GM23248 (cell line): ENCODE data around the gene GAB3. TPM values are rescaled to one million over a fixed set of nuclear protein-coding genes. Genes with fewer than 3 reads are reported as not detected.
"Not testable (repeated sequence)": the region's sequence is repeated elsewhere in the genome, so short reads cannot be mapped to it uniquely, and the experiment has no call there.

Source experiments
- DNase-seq: peaks from one replicate; pipeline ENCODE4 v3.0.0-alpha.2; 2015
- H2AFZ ChIP-seq: fragments of 200-600 bp; sonication (generic); 2 replicates; pipeline ENCODE4 v1.6.1; 2016; ENCODE audit warnings: antibody characterized with exemption
- H3F3A ChIP-seq: fragments of 200-600 bp; sonication (generic); 2 replicates; pipeline ENCODE4 v1.6.1; 2016; ENCODE audit warnings: mild to moderate bottlenecking, antibody characterized with exemption, mixed run types; ENCODE audit not compliant: insufficient read depth
- H3K27ac ChIP-seq: fragments of 200-600 bp; sonication (generic); 2 replicates; pipeline ENCODE4 v1.5.1; 2016; ENCODE audit warnings: mild to moderate bottlenecking
- H3K27me3 ChIP-seq: fragments of 200-600 bp; sonication (generic); replicated peaks from 2 replicates; pipeline ENCODE4 v1.6.1; 2016; ENCODE audit warnings: mild to moderate bottlenecking; ENCODE audit not compliant: insufficient read depth
- H3K36me3 ChIP-seq: fragments of 200-600 bp; sonication (generic); 2 replicates; pipeline ENCODE4 v1.6.1; 2016; ENCODE audit warnings: low read depth, mild to moderate bottlenecking
- H3K4me1 ChIP-seq: fragments of 200-600 bp; sonication (generic); 2 replicates; pipeline ENCODE4 v1.6.1; 2016; ENCODE audit warnings: mild to moderate bottlenecking; ENCODE audit not compliant: insufficient read depth
- H3K4me2 ChIP-seq: fragments of 200-600 bp; sonication (generic); one replicate; pipeline ENCODE4 v1.6.1; 2016; ENCODE audit warnings: mild to moderate bottlenecking; ENCODE audit not compliant: unreplicated experiment
- H3K4me3 ChIP-seq: fragments of 200-600 bp; sonication (generic); 2 replicates; pipeline ENCODE4 v1.5.1; 2016; ENCODE audit warnings: mild to moderate bottlenecking
- H3K79me2 ChIP-seq: fragments of 200-600 bp; sonication (generic); 2 replicates; pipeline ENCODE4 v1.6.1; 2016; ENCODE audit warnings: mild to moderate bottlenecking; ENCODE audit not compliant: insufficient read depth
- H3K9ac ChIP-seq: fragments of 200-600 bp; sonication (generic); 2 replicates; pipeline ENCODE4 v1.6.1; 2016; ENCODE audit warnings: mild to moderate bottlenecking
- H3K9me2 ChIP-seq: fragments of 200-600 bp; sonication (generic); 2 replicates; pipeline ENCODE4 v1.6.1; 2016; ENCODE audit warnings: mixed run types, mild to moderate bottlenecking, moderate library complexity; ENCODE audit not compliant: insufficient read depth
- H3K9me3 ChIP-seq: fragments of 200-600 bp; sonication (generic); one replicate; pipeline ENCODE4 v1.6.1; 2017; ENCODE audit warnings: low read depth
- H4K20me1 ChIP-seq: fragments of 200-600 bp; sonication (generic); 2 replicates; pipeline ENCODE4 v1.6.0; 2016; ENCODE audit not compliant: insufficient read depth
- EZH2 ChIP-seq: fragments of 200-600 bp; sonication (generic); IDR thresholded peaks from 2 replicates; pipeline ENCODE4 v1.6.1; 2018; ENCODE audit warnings: antibody characterized with exemption, mild to moderate bottlenecking; ENCODE audit not compliant: insufficient read depth, poor library complexity, severe bottlenecking
- EZH2phosphoT487 ChIP-seq: fragments of 200-600 bp; sonication (generic); IDR thresholded peaks from 2 replicates; pipeline ENCODE4 v1.6.1; 2018; ENCODE audit warnings: antibody characterized with exemption, moderate library complexity, mild to moderate bottlenecking, low read depth; ENCODE audit not compliant: insufficient read depth
- WGBS, 2 experiments: methylation state at CpG; one replicate each; pipeline ENCODE4 v1.1.6; 2015 to 2017; ENCODE audit warnings: low lambda C conversion rate in 2 of 2, low coverage in 1 of 2; ENCODE audit errors: missing lambda C conversion rate in 2 of 2; 5-methylcytosine and 5-hydroxymethylcytosine counted together
- in situ Hi-C: fragments of 300-500 bp; cut with MboI; formaldehyde crosslinking; loops from 2 replicates; pipeline ENCODE4 v1.15.0; 2020
- polyA plus RNA-seq: library from polyadenylated mRNA; unstranded; fragments of >200 nt; fragmentation: Nextera tagmentation; extraction: Ambion mirVana; gene quantifications from 2 replicates; pipeline ENCODE4 v1.2.1, GENCODE V29; 2016
- total RNA-seq: library from RNA; depleted of rRNA; stranded (reverse); fragments of >200 nt; shearing (Covaris generic); gene quantifications from 2 replicates; pipeline ENCODE4 v1.2.3, GENCODE V29; 2014

The GAB3 gene
- total and polyA plus RNA-seq, 2 experiments from 2014 or later: 0.76 to 1.0 TPM

DNA sequence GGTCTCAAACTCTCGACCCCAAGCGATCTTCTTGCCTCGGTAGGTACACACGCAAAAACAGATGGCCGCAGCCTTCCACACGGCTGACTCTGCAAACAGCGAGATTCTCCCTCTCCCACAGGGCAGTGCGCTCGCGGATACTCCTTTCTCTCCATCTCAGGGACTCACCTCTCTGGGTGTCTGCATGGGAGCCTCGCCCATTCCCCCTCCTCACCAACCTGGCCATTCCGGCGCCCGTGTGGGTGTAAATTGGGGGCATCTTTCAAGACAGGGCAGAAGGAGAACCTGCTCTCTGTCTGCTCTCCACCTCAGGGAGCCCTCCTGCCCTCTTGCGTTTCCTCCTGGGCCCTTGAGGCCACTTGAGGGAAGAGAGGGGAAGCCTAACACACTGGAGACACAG is 101.9 kb downstream of the GAB3 start:
- H3K27me3 ChIP-seq: no peaks in the 10 kb centered on the region
- TF ChIP-seq EZH2phosphoT487: no peak
- no peak for TF ChIP-seq EZH2
- H3K9me2 ChIP-seq: no peaks in the 10 kb centered on the region
- H3K9ac ChIP-seq: no peak overlapping the region
- H3K4me2 ChIP-seq: no peak overlapping the region
- 71 to 85% methylated on average over 9 to 15 of the region's 15 CpGs for WGBS, 2 experiments
- H4K20me1 ChIP-seq: no peaks in the 10 kb centered on the region
- no peaks in the 10 kb centered on the region for H3F3A ChIP-seq
- in situ Hi-C loops: no loop called here
- no peaks in the 10 kb centered on the region for H3K9me3 ChIP-seq
- H3K4me1 ChIP-seq: no peaks in the 10 kb centered on the region
- no peaks in the 10 kb centered on the region for H3K79me2 ChIP-seq
- no peak overlapping the region for H2AFZ ChIP-seq
- no peak overlapping the region for H3K27ac ChIP-seq
- no peaks in the 10 kb centered on the region for H3K36me3 ChIP-seq
- no peak for DNase-seq
- no peak overlapping the region for H3K4me3 ChIP-seq

DNA sequence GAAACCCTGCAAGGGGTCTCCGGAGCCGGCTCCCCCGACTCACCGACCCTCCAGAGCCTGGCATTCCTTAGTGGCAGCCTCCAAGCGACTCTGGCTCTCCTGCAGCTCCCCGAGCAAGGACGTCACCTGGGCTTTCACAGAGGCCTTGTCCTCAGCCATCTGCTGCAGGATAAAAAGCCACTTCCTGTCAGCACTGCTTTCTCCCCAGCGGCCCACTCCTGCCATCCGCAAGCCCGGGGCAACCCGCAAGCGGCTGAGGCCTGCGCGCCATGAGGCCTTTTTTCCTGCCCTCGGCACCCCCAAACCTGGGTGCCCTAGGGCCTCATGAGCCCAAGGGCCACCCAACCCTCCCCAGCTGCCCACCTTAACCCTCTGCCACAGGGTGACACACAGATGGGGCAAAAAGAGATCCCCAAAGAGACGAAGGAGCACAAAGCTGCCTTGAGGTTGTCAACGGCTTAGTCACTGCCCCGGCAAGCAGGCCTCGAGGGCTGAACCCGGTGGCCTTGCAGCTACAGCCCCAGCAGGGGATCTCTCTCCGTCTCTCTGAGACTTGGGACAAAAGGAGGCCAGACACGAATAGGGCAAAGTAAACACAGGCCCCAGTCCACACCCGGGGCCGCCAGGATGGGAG is 105.0 kb downstream of the GAB3 start:
- H2AFZ ChIP-seq, H3K79me2 ChIP-seq, H4K20me1 ChIP-seq, in situ Hi-C loops, H3F3A ChIP-seq, DNase-seq, H3K9me2 ChIP-seq, H3K4me1 ChIP-seq, H3K4me2 ChIP-seq, H3K27me3 ChIP-seq, H3K4me3 ChIP-seq, H3K9me3 ChIP-seq, H3K9ac ChIP-seq, H3K36me3 ChIP-seq, H3K27ac ChIP-seq: not testable (repeated sequence)
- no CpG with 5 or more reads among the region's 24 CpGs for WGBS, 2 experiments

DNA sequence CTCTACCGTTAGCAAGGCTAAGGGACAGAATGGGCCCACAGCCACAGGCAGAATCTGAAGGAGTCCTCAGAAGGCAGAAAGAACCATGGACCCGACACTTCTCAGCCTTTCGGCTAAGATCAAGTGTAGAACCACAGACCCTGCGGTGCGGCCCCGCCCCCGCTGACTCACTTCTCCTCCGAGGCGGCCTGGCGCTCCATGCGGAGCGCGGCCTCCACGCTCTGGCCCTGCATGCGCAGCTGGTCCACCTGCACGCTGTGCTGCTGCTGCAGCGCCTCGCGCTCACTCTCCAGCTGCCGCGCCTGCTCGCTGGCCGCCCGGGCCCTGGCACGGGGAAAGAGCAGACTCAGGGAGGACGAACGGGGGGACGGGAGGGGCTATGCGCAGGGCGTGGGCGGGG is 107.2 kb downstream of the GAB3 start:
- H2AFZ ChIP-seq, H3K36me3 ChIP-seq, H3K9me3 ChIP-seq, H3K79me2 ChIP-seq, H3K9ac ChIP-seq, H3K9me2 ChIP-seq, H3K27ac ChIP-seq, H3F3A ChIP-seq, H4K20me1 ChIP-seq, H3K4me3 ChIP-seq, in situ Hi-C loops, DNase-seq, H3K4me1 ChIP-seq, H3K4me2 ChIP-seq, H3K27me3 ChIP-seq: not testable (repeated sequence)
- no CpG with 5 or more reads among the region's 31 CpGs for WGBS, 2 experiments

GRCh38 chrX:154641740-154642139 is 109.1 kb downstream of the GAB3 start:
- H3K4me3 ChIP-seq, H3K4me2 ChIP-seq, H3K27me3 ChIP-seq, H3K9me2 ChIP-seq, H3F3A ChIP-seq, H3K36me3 ChIP-seq, H4K20me1 ChIP-seq, H2AFZ ChIP-seq, H3K9ac ChIP-seq, DNase-seq, H3K27ac ChIP-seq, H3K79me2 ChIP-seq, H3K9me3 ChIP-seq, in situ Hi-C loops, H3K4me1 ChIP-seq: not testable (repeated sequence)
- no CpG with 5 or more reads among the region's 10 CpGs for WGBS, 2 experiments

DNA sequence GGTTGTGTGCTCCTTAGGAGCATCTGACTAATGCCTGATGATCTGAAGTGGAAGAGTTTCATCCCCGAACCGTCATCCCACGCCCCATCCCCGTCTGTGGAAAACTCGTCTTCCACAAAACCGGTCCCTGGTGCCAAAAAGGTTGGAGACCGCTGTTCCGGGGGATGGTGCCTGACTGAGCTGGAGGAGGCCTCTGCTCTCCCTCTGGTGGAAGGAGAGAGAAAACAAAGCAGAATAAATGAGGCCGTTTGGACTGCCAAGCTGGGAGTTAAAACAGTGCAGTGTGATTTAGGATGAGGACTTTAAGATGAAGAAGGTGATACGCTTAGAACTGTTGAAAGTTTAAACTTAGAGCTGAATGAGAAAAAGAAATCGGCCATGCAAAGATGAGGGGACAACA is 117.2 kb downstream of the GAB3 start:
- H3K27me3 ChIP-seq, H3K4me1 ChIP-seq, in situ Hi-C loops, H3K27ac ChIP-seq, DNase-seq, H3K9me2 ChIP-seq, H3K9ac ChIP-seq, H3F3A ChIP-seq, H3K4me2 ChIP-seq, H3K9me3 ChIP-seq, H2AFZ ChIP-seq, H3K4me3 ChIP-seq, H3K36me3 ChIP-seq, H3K79me2 ChIP-seq, H4K20me1 ChIP-seq: not testable (repeated sequence)
- WGBS, 2 experiments: no CpG with 5 or more reads among the region's 11 CpGs

DNA sequence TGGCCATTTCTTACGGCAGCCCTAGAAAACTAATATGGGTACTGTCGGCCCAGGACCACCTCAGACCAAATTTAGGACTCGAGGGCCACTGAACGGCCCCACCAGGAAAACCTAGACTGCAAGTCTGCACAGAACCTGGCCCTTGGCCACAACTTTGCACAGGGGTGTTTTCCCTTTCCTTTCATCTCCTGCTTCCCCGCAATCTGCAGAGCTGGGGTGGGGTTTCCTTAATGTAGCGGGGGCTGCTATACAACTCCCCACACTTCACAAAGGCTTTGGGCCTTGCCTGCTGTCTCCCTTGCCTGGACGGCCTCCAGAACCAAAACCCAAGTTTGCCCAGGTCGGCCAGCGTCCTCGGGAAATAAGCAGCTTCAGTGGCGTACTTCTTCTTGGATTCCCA is 119.9 kb downstream of the GAB3 start:
- H3K9me3 ChIP-seq, H3K9me2 ChIP-seq, in situ Hi-C loops, H3K9ac ChIP-seq, H3K4me2 ChIP-seq, H3K36me3 ChIP-seq, H3K79me2 ChIP-seq, H2AFZ ChIP-seq, H3K4me1 ChIP-seq, H3F3A ChIP-seq, H3K4me3 ChIP-seq, H3K27ac ChIP-seq, H4K20me1 ChIP-seq, H3K27me3 ChIP-seq, DNase-seq: not testable (repeated sequence)
- no CpG with 5 or more reads among the region's 11 CpGs for WGBS, 2 experiments

GRCh38 chrX:154628960-154629359 is 121.9 kb downstream of the GAB3 start:
- H3K27ac ChIP-seq, H3K4me3 ChIP-seq, H3K36me3 ChIP-seq, H3K4me1 ChIP-seq, H2AFZ ChIP-seq, H3K4me2 ChIP-seq, in situ Hi-C loops, DNase-seq, H3K9ac ChIP-seq, H3K79me2 ChIP-seq, H4K20me1 ChIP-seq, H3F3A ChIP-seq, H3K27me3 ChIP-seq, H3K9me3 ChIP-seq, H3K9me2 ChIP-seq: not testable (repeated sequence)
- WGBS, 2 experiments: no CpG with 5 or more reads among the region's 5 CpGs
